Measurements from ENCODE around the gene LAMTOR4.

Gene LAMTOR4

DNA sequence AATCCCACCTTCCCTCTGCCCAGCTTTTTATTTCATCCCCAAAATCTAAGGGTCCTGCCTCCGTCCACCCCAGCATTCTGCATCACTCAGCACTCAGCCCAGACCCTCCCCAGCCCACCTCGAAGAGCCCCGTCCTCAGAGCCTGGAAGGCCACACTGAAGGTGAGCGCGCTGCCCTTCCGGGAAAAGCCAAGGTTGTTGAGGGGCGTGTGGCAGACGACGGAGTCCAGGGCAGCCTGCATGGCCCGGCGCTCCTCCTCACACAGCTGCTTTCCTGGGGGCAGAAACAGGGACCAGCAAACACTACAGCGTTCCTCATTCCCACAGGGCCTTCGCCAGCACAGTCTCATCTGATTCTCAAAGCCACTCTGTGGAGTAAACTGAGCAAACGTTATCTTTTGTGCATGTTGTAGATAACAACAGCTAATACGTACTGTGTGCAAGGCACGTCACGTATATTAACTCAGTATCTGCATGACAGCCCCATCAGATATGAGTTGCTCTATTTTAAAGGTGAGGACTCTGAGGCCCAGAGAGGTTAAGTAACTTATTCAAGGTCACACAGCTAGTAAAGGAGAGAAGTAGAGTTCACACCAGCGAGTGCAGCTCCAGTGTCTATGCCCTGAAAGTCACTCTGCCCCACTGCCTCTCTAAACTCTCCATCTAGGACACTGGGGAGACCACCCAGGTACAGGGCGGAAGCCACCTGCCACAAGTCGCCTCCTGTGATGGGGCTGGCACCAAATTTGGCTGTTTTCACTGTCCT lies 7.0 kb downstream of the LAMTOR4 start:
- Histone ChIP-seq H3K4me1 (ENCODE audit: insufficient read depth, insufficient read length) (peaks cover 19% of the 10 kb centered on the region), H3K9ac (ENCODE audit: insufficient read length, low read depth) (no peak overlapping the region), H3K4me3 (ENCODE audit: insufficient read length, low read depth) (no peak overlapping the region), H3K27me3 (ENCODE audit: insufficient read depth, insufficient read length) (no peaks in the 10 kb centered on the region), H3K36me3 (ENCODE audit: insufficient read depth, insufficient read length, low read length) (peaks cover 52% of the 10 kb centered on the region), H3K9me3 (ENCODE audit: insufficient read depth, low read length) (no peaks in the 10 kb centered on the region)
- no peak for DNase-seq (ENCODE audit: low read depth, low spot score)
- no peak for TF ChIP-seq ZNF274 (IDR thresholded peaks at IDR 0.05; ENCODE audit: low read depth, low read length)

DNA sequence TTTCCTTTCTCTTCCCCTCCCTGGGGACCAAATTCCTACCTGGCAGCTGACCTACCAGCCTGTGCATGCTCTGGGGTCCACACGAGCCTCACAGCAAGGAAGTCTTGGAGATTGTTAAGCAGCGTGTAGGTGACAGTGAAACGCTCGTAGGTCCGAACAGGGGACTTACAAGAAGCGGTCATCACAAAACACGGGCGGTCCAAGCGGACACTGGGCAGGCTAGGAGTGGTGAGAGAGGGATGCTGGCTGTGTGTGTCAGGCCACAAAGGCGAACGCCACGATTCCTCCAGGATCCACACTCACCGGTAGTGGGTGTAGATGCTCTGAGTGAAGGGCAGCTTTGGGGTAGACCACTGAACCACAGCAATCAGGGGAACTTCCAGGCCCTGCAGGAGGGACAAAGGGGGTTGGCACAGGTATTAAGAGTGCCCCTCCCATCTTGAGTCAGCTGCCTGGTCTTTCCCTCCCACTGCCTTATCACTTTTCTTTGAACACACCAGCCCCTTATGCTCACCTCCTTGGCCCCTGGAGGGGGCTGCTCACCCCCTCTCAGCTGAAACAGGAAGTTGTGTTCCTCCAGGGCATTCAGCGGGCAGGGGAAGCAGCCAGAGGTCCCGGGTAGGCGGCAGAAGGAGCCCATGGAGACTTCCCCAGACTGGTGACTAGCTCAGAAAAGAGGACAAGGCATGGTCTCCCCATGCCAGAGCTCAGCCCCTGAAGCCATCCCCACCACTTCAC lies 7.8 kb downstream of the LAMTOR4 start:
- TF ChIP-seq ZNF274 (IDR thresholded peaks at IDR 0.05; ENCODE audit: low read depth, low read length) (no peak), SUZ12 (IDR thresholded peaks at IDR 0.05; ENCODE audit: extremely low read depth, insufficient read depth, insufficient read length) (no peak), YY1 (IDR thresholded peaks at IDR 0.05; ENCODE audit: insufficient read depth, insufficient read length) (no peak)
- H3K4me1 ChIP-seq (ENCODE audit: insufficient read depth, insufficient read length) = peaks cover 19% of the 10 kb centered on the region
- DNase-seq (ENCODE audit: low read depth, low spot score) = no peak
- H3K9me3 ChIP-seq (ENCODE audit: insufficient read depth, low read length) = no peaks in the 10 kb centered on the region
- peak overlapping the region; percentile 70 for H3K9ac ChIP-seq (ENCODE audit: insufficient read length, low read depth)
- H3K4me3 ChIP-seq (ENCODE audit: insufficient read length, low read depth) = peak overlapping the region; percentile 11
- H3K27me3 ChIP-seq (ENCODE audit: insufficient read depth, insufficient read length) = no peaks in the 10 kb centered on the region
- peaks cover 52% of the 10 kb centered on the region for H3K36me3 ChIP-seq (ENCODE audit: insufficient read depth, insufficient read length, low read length)

DNA sequence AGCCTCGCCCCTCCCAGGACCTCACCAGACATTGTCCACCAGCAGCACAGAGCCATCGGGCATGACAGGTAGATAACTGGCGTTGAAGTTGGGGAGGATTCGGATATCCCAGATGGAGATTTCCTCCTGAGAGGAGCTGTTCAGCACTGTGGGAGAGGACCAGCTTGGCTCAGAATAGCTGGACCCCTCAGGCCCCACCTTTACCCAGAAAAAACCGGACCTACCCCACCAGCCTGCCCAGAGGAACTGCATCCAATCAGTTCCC lies 8.3 kb downstream of the LAMTOR4 start:
- TF ChIP-seq YY1 (IDR thresholded peaks at IDR 0.05; ENCODE audit: insufficient read depth, insufficient read length) = no peak
- no peak for TF ChIP-seq SUZ12 (IDR thresholded peaks at IDR 0.05; ENCODE audit: extremely low read depth, insufficient read depth, insufficient read length)
- TF ChIP-seq ZNF274 (IDR thresholded peaks at IDR 0.05; ENCODE audit: low read depth, low read length) = no peak
- Histone ChIP-seq H3K9me3 (ENCODE audit: insufficient read depth, low read length) (no peaks in the 10 kb centered on the region), H3K4me1 (ENCODE audit: insufficient read depth, insufficient read length) (peaks cover 19% of the 10 kb centered on the region), H3K9ac (ENCODE audit: insufficient read length, low read depth) (no peak overlapping the region), H3K4me3 (ENCODE audit: insufficient read length, low read depth) (peak overlapping the region; percentile 11), H3K36me3 (ENCODE audit: insufficient read depth, insufficient read length, low read length) (peaks cover 48% of the 10 kb centered on the region), H3K27me3 (ENCODE audit: insufficient read depth, insufficient read length) (no peaks in the 10 kb centered on the region)
- DNase-seq (ENCODE audit: low read depth, low spot score) = no peak

DNA sequence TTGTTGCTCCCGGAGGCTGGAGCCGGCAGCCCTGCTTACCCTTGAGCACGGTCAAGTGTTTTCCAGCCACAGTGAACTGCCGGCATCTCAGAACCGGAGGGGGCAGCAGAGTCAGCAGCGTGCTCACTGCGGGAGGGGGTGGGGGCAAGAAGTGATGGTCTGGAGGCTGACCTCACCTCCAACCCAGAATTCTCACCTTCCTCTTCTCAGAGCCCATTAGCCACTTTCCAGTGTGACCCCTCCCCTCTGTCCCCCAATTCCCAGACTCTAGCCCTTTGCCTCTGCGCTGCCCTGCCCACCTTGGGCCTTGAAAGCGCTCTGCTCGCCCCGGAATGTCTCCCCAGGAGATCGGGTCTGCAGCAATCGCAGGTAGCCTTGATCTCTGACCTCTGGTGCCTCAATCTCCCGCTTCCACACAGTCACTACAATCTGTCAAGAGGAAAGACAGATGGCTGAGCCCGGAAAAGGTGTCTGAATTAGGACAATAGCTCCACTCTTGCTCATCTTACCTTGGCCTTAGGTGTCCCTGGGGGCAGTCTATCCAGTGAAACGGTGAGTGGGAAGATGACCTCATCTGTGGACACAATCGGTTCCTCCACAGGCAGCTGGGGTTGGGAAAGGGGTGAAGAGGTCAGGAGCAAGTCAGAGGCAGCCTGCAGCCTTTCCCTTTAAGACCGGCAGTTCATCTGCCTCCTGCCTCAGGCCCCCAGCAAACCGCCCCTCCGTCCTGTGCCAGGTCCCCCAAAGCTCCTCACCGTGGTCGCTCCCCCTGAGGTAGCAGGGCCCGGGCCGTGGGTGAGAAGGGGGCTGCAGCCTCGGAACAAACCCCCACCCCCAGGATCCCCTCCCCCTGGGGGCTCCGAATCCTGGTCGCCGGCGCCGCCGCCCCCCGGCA lies 8.9 kb downstream of the LAMTOR4 start:
- H3K4me1 ChIP-seq (ENCODE audit: insufficient read depth, insufficient read length) = peaks cover 19% of the 10 kb centered on the region
- H3K9me3 ChIP-seq (ENCODE audit: insufficient read depth, low read length) = no peaks in the 10 kb centered on the region
- H3K4me3 ChIP-seq (ENCODE audit: insufficient read length, low read depth) = peak overlapping the region; percentile 83
- no peak for DNase-seq (ENCODE audit: low read depth, low spot score)
- TF ChIP-seq YY1 (IDR thresholded peaks at IDR 0.05; ENCODE audit: insufficient read depth, insufficient read length) = no peak
- no peak for TF ChIP-seq ZNF274 (IDR thresholded peaks at IDR 0.05; ENCODE audit: low read depth, low read length)
- TF ChIP-seq SUZ12 (IDR thresholded peaks at IDR 0.05; ENCODE audit: extremely low read depth, insufficient read depth, insufficient read length) = no peak
- H3K27me3 ChIP-seq (ENCODE audit: insufficient read depth, insufficient read length) = no peaks in the 10 kb centered on the region
- peak overlapping the region; percentile 92 for H3K9ac ChIP-seq (ENCODE audit: insufficient read length, low read depth)
- H3K36me3 ChIP-seq (ENCODE audit: insufficient read depth, insufficient read length, low read length) = peaks cover 44% of the 10 kb centered on the region

DNA sequence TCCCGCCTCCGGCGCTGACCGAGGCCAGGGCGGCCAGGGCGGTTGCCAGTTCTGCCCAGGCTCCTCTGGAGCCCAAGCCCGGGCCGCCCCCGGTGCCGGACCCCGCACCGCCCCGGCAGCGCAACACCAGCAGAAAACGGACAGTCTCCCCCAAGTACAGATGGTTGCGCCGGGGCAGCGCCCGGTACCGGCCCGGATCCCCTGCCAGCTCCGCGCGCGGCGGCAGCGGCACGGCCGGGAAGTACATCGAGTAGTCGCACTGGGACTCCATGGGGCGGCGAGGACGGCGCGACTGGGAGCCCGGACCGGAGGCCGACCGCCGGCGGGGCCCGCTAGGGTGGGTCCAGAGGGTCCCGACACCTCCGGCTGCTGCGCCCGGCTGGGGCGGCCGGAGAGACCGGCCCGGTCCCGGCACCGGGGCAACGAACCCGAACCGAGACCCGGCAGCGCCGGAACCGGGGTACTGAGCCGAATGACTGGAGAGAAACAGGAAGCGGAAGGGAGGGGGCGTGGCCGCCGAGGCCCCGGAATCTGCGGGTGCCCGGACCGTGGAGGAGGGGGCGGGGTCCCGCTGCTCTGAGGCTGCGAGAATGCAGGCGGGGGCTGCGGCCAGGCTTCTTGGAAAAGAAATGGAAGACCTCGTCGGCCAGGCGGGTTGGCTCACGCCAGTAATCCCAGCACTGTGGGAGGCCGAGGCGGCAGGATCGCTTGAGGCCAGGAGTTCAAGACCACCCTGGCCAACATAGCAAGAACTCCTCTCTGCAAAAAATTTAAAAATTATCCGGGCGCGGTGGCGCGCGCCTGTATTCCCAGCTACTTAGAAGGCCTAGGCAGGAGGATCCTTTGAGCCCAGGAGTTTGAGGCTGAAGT lies 9.7 kb downstream of the LAMTOR4 start, which contains the start of gene TRAPPC14:
TSS of gene TRAPPC14 (minus strand) at position 495 of the 870 bp plus-strand sequence. CDS start at position 271, 224 bp downstream.
- TF ChIP-seq YY1 (IDR thresholded peaks at IDR 0.05; ENCODE audit: insufficient read depth, insufficient read length) (no peak), SUZ12 (IDR thresholded peaks at IDR 0.05; ENCODE audit: extremely low read depth, insufficient read depth, insufficient read length) (no peak), ZNF274 (IDR thresholded peaks at IDR 0.05; ENCODE audit: low read depth, low read length) (no peak)
- Histone ChIP-seq H3K4me1 (ENCODE audit: insufficient read depth, insufficient read length) (peaks cover 23% of the 10 kb centered on the region), H3K9me3 (ENCODE audit: insufficient read depth, low read length) (no peaks in the 10 kb centered on the region), H3K36me3 (ENCODE audit: insufficient read depth, insufficient read length, low read length) (peaks cover 37% of the 10 kb centered on the region), H3K4me3 (ENCODE audit: insufficient read length, low read depth) (peak within 1 kb of the TSS; percentile 83), H3K27me3 (ENCODE audit: insufficient read depth, insufficient read length) (no peaks in the 10 kb centered on the region), H3K9ac (ENCODE audit: insufficient read length, low read depth) (peak within 1 kb of the TSS; percentile 92)
- peak; percentile 95 for DNase-seq (ENCODE audit: low read depth, low spot score)

DNA sequence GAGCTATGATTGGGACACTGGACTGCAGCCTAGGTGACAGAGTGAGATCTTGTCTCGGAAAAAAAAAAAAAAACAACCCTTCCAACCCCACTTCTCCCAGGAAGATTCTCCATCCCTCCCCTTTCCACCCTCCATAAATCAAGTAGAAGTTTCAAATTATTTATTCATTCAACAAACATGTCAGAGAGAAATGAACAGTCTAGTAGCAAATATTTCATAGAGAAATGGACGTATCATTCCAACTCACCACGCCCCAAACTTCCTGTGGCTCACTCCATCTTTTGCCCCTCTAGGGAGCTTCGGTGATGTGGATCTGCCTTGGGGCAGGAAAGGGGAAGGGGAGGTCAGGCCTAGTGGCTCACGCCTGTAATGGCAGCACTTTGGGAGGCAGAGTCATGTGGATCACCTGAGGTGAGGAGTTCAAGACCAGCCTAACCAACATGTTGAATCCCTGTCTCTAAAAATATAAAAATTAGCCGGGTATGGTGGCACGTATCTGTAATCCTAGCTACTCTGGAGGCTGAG lies 10.4 kb downstream of the LAMTOR4 start:
- H3K4me3 ChIP-seq (ENCODE audit: insufficient read length, low read depth) = peak overlapping the region; percentile 22
- peaks cover 23% of the 10 kb centered on the region for H3K4me1 ChIP-seq (ENCODE audit: insufficient read depth, insufficient read length)
- no peaks in the 10 kb centered on the region for H3K27me3 ChIP-seq (ENCODE audit: insufficient read depth, insufficient read length)
- no peak for TF ChIP-seq ZNF274 (IDR thresholded peaks at IDR 0.05; ENCODE audit: low read depth, low read length)
- no peak for TF ChIP-seq SUZ12 (IDR thresholded peaks at IDR 0.05; ENCODE audit: extremely low read depth, insufficient read depth, insufficient read length)
- no peak for TF ChIP-seq YY1 (IDR thresholded peaks at IDR 0.05; ENCODE audit: insufficient read depth, insufficient read length)
- no peak for DNase-seq (ENCODE audit: low read depth, low spot score)
- H3K9me3 ChIP-seq (ENCODE audit: insufficient read depth, low read length) = no peaks in the 10 kb centered on the region
- H3K36me3 ChIP-seq (ENCODE audit: insufficient read depth, insufficient read length, low read length) = peaks cover 32% of the 10 kb centered on the region
- H3K9ac ChIP-seq (ENCODE audit: insufficient read length, low read depth) = peak overlapping the region; percentile 92
